ENCODE results near the gene FBXW8.

GRCh38 chr12:117067016-117067415 lies 156.3 kb downstream of the FBXW8 start:
- no peak for TF ChIP-seq CTCF (conservative IDR thresholded peaks at IDR 0.05 in 1 of 2, IDR thresholded peaks at IDR 0.05 in 1 of 2; ENCODE audit: low read depth in 1 of 2, low read length in 2 of 2)
- TF ChIP-seq EZH2 (IDR thresholded peaks at IDR 0.05; ENCODE audit: low read length, missing control alignments) = no peak
